HG02943 (cell line): ENCODE measurements around the gene BRINP3.

Source experiments
- ATAC-seq: cut with Tn5 transposase; IDR thresholded peaks from one replicate; pipeline ENCODE4 v1.9.1; 2021; ENCODE audit warnings: mild to moderate bottlenecking, low read depth, moderate library complexity; ENCODE audit not compliant: unreplicated experiment

The BRINP3 gene

GRCh38 chr1:190328361-190328760, 149.3 kb downstream of the BRINP3 start:
- no peak for ATAC-seq

DNA sequence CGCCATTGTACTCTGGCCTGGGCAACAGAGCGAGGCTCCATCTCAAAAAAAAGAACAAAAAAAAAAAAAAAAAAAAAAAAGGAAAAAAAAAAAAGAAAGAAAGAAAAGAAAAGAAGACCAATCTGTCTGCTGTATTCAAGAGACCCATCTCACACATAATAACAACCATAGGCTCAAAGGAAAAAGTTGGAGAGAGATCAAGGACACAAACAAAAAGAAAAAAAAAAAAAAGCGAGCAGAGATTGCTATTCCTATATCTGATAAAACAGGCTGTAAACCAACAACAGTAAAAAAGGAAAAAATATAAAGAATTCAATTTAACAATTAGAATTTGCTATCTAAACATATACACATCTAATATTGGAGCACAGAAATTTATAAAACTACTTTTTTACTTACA, 150.4 kb downstream of the BRINP3 start:
- ATAC-seq = no peak

DNA sequence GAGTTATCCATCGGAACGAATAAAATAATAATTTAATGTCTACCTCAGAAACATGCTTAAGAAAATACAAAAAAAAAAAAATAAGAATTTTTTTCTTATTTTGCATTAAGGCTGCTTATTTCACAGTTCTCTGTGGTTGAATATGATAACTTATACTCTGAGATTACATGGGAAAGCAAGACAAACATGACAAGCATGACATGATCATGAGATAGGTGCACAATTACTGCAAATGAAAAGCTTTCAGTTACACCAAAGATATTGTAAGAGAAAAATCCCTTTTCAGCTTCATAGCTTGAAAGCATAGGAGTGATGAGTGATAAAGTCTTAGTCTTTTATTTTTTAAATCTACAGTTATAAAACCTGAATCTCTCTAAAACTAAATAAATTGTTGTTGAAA, 154.1 kb downstream of the BRINP3 start:
- no peak for ATAC-seq

DNA sequence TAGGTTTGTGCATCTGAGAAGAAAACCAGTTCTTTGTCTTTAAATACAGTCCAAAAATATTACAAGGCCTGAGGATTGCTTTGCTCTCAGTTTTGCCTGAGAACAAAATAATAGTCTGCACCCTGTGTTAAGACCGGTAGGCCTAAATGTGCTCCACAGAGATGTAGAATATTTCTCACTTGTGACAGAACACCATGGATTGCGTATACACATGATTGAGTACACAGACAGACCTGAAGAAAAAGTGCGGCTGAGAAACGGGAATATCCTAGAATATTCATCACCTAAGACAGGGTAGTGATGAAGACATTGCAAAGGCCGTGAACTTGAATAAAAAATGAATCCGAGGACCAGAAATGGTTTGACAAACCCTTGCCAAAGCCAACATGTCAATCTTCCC, 155.4 kb downstream of the BRINP3 start:
- no peak for ATAC-seq

DNA sequence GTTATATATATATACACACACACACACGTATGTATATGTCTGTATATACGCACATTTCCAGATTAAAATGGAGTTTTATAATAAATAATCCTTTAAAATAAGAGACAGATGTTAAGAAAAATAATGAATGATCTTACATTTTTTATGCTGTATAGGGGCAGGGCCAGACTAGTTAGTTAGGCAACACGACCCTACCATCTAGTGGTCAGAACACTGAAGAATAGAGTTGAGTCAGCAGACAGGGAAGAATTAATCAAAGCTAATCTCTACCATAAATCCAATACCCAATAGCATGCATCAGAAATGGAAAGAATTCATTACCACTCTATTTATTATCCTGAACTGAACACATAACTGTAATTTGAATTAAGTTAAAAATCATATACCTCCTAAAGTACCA, 156.7 kb downstream of the BRINP3 start:
- ATAC-seq = no peak

DNA sequence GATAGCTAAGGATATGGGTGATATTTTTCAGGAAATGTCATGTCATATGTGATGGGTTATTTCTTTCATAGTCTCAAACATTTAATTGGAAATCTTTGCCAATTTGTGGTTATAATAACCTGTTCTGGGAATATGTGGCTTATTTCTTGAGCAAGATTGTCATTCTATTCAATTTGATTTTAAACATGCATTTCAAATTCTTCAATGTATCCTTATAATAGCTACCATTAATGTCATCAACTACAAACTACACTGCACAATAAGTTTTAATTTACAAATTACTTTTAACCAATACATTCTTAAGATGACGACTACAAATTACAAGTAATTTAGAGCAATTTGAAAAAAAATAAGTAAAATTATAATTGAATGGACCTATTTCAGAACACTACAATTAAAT, 164.9 kb downstream of the BRINP3 start:
- ATAC-seq = no peak

GRCh38 chr1:190303501-190303900, 174.2 kb downstream of the BRINP3 start:
- ATAC-seq = no peak

DNA sequence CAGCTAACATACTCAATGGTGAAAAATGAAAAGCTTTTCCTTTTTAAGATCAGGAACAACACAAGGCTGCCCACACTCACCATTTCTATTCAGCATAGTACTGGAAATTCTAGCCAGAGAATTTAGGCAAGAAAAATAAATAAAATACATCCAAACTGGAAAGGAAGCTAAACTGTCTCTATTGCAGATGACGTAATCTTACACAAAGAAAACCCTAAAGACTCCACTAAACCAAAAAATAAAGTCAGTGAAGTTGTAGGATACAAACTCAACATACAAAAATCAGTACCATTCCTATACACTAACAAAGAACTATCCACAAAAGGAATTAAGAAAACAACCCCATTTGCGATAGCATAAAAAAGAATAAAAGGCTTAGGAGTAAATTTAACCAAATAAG, 181.2 kb downstream of the BRINP3 start:
- ATAC-seq = no peak

DNA sequence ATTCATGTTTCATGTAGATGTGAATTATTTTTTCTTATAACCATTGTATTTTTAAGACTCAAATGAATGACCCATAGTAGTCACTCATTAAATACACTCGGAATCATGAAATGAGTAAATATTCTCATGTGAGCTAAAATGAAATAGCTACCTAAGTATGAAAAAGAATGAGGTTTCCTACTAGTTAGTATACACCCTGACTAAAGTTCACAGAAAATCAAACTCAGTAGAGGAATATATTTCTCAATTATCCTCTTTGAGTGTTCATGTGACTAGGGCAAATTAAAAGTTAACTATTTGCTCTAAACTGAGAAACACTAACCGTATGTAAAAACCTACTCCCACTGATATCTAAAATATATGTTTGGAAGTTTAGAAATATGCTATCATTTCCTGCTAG, 187.8 kb downstream of the BRINP3 start:
- ATAC-seq = no peak

DNA sequence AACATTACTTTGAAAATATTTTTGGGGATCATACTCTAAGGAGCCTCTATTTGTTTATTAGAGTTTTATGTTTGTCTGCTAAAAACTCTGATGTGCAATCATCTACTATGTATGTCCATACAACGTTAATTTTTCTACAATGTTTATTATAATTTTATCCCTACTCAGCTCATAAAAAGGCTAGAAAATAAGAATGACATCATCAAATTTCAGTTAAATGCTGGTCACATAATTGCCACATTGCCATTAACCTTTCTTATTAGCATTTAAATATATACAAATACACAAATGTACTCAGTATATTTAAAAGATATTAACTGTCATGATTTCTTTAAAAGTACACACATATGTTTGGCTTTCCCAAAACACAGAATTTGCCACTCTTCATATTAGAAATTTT, 191.6 kb downstream of the BRINP3 start:
- no peak for ATAC-seq

GRCh38 chr1:190277107-190277506, 200.6 kb downstream of the BRINP3 start:
- no peak for ATAC-seq

DNA sequence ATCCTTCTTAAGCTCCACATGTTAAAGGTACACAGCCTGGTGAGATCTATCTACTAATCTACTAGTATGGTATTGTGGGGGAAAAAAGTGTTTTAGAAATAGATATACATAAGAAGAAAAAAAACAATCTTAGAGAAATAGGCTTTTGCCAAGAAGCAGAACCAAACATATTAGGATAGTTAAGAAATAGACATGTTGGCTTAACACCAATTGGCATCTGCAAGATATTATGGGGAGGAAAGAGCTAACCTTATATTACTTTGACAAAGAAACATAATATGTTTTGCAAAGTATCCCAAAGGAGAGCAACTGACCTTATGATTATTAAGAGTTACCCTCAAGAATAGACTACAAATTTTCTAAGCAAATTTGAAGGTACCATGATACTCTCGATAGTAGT, 202.9 kb downstream of the BRINP3 start:
- ATAC-seq = no peak

GRCh38 chr1:190273161-190273560, 204.5 kb downstream of the BRINP3 start:
- no peak for ATAC-seq

GRCh38 chr1:190262538-190262937, 215.1 kb downstream of the BRINP3 start:
- no peak for ATAC-seq

DNA sequence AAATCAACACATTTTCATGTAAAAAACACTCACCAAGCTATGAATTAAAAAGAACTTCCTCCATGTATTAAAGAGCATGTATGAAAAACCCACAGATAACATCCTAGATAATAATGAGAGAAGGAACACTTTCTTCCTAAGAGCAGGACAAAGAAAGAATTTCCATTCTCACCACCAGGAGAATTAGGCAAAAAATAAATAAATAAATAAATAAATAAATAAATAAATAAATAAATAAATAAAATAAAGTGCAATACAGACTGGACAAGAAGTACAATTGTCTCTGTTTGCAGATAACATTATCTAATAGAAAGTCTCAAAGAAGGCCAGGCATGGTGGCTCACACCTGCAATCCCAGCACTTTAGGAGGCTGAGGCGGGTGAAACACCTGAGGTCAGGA, 218.2 kb downstream of the BRINP3 start:
- no peak for ATAC-seq

DNA sequence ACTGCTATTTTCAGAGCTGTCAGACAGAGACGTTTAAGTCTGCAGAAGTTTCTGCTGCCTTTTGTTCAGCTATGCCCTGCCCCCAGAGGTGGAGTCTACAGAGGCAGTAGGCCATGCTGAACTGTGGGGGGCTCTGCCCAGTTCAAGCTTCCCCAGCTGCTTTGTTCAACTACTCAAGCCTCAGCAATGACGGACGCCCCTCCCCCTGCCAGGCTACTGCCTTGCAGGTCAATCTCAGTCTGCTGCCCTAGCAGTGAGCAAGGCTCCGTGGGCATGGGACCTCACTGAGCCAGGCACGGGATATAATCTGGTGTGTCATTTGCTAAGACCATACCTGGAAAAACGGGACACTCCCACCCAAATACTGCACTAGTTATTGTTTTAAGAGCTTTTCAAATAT, 219.7 kb downstream of the BRINP3 start:
- ATAC-seq = no peak

DNA sequence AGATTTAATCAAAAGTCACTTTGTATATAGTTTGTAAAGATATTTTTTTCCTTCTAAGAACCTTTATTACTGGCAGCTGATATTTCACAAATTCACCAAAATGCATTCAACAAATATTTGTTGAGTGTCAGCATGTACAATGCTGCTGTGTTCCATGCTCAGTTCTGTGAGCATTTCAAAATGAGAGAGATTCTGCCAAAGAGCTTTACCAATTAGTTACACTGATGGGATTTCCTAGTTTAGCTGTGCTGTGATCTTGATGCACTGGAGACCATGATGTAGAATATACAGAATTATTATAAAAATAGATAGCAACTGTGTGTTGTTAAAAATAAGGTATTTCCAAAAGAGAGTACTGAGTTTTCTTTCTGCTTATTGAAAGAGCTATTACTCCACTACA, 225.6 kb downstream of the BRINP3 start:
- no peak for ATAC-seq

- ATAC-seq = no peak
Measured at GRCh38 chr1:190250368-190250767, 227.3 kb downstream of the BRINP3 start.

GRCh38 chr1:190244406-190244805, 233.3 kb downstream of the BRINP3 start:
- no peak for ATAC-seq

GRCh38 chr1:190243056-190243455, 234.6 kb downstream of the BRINP3 start:
- ATAC-seq = no peak

DNA sequence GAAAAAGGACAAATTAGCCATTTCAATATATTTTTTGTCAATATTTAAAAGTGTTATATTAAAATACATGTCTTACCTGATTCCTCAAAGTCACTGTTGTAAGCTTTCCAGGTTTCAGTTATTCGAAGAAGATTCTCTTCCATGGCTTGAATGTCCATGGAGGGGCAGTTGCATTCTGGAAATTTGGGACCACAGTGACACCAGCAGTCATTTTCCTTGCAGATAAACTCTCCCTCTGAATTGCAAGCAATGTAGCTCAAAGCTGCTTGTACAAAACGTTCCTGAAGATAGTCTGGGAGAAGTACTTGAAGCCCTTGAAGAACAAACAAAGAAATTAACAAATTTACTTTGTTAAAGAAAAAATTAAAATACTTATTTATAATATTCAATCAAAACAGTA, 251.7 kb downstream of the BRINP3 start:
- no peak for ATAC-seq

DNA sequence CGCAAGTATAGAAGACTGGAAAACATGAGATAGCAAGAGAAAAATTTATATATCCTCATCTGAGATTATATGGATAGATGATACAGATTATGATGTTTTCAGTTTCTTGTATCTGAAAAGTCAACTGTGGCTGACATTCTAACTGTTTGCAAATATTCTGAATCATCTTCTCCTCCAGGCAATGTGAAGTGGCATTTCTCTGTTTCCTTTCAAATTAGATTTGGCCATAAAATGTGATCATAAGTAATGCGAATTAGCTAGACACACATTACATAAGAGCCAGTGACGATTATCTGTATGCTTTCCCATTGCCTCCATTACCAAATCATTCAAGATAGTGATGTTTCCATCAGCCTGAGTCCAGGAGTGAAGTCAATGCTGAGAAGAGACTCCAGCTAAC, 265.2 kb downstream of the BRINP3 start:
- no peak for ATAC-seq

DNA sequence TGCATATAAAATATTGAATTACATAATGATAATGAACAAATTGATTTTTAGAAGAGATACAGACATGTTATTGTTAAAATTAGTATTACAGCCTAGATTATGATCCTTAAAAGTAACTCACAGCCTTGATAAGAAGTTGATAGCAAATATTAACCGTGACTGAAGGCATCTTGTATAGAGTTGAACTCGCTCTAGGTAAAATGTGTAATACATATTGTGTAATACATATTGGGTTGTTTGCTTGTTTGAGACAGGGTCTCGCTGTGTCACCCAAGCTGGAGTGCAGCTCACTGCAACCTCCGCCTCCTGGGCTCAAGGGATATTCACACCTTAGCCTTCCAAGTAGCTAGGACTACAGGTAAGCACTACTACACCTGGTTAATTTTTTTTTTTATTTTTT, 269.9 kb downstream of the BRINP3 start:
- no peak for ATAC-seq

DNA sequence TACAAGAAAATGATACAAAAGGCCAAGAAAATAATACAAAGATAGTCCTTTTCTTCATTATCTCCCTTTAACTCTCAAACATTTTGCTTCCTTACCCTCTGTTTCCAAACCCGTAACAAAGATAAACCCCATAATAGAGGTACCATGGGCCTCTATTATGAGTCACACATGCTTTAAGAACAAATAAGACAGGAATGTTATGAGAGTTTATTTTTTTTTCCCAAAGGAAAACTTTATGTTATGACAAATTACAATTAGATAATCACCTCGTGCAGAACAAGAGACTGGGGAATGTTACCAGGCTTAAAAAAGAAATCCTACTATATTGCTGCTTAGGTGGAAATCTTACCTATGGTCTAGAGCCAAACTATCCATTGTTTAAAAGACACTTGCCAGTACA, 272.0 kb downstream of the BRINP3 start:
- ATAC-seq = no peak
